Caco-2 (cell line): ENCODE results near the gene OSBPL2. TPM values are rescaled to one million over a fixed set of nuclear protein-coding genes. Genes with fewer than 3 reads are reported as not detected.

Experiments
- BruUV-seq: library from RNA; stranded (reverse); fragments of 400-500 nt; replicated peaks from 2 replicates; lab custom pipeline; 2021; lab: Mats Ljungman, UMichigan
- CTCF ChIA-PET: fragments of 300-600 bp; sonication (Branson Sonifier 250); formaldehyde crosslinking; loops from one replicate; lab custom pipeline; 2022; ENCODE audit warnings: antibody characterized with exemption; lab: Charles Lee
- POLR2A ChIA-PET: fragments of 300-600 bp; sonication (Branson Sonifier 250); formaldehyde crosslinking; loops from one replicate; lab custom pipeline; 2022; ENCODE audit warnings: antibody characterized with exemption; lab: Charles Lee
- DNase-seq, 2 experiments: peaks; one replicate each; pipeline versions ENCODE4 v3.0.0 to v3.0.0-alpha.2; 2020 to 2022
- H3K27me3 ChIP-seq: replicated peaks from 2 replicates; pipeline ENCODE4 v1.6.0; 2011; ENCODE audit warnings: low read length; ENCODE audit not compliant: control insufficient read depth, insufficient read depth
- H3K36me3 ChIP-seq: 2 replicates; pipeline ENCODE4 v1.5.1; 2011; ENCODE audit warnings: low read length; ENCODE audit not compliant: control insufficient read depth, insufficient read depth
- H3K4me1 ChIP-seq: fragments of 250-450 bp; sonication (Bioruptor Pico); 2 replicates; pipeline ENCODE4 v1.5.1; 2020; ENCODE audit warnings: mild to moderate bottlenecking
- H3K4me3 ChIP-seq: 2 replicates; pipeline ENCODE4 v1.5.1; 2011; ENCODE audit warnings: low read depth, mild to moderate bottlenecking, control low read depth, low read length
- H3K9me3 ChIP-seq: fragments of 250-450 bp; sonication (Bioruptor Pico); 2 replicates; pipeline ENCODE4 v1.5.1; 2020; ENCODE audit warnings: mild to moderate bottlenecking, moderate library complexity
- H3K27ac Mint-ChIP-seq: one replicate; pipeline ENCODE4 v1.8.0; 2022; ENCODE audit warnings: mixed read lengths; ENCODE audit not compliant: unreplicated experiment
- H3K27me3 Mint-ChIP-seq: one replicate; pipeline ENCODE4 v1.8.0; 2022; ENCODE audit warnings: mixed read lengths; ENCODE audit not compliant: insufficient read depth, unreplicated experiment
- H3K36me3 Mint-ChIP-seq: one replicate; pipeline ENCODE4 v1.8.0; 2022; ENCODE audit warnings: mild to moderate bottlenecking, mixed read lengths; ENCODE audit not compliant: insufficient read depth, unreplicated experiment
- H3K4me1 Mint-ChIP-seq: one replicate; pipeline ENCODE4 v1.8.0; 2022; ENCODE audit warnings: low read depth, mixed read lengths; ENCODE audit not compliant: unreplicated experiment
- H3K4me3 Mint-ChIP-seq: one replicate; pipeline ENCODE4 v1.8.0; 2022; ENCODE audit warnings: mild to moderate bottlenecking, moderate library complexity, mixed read lengths; ENCODE audit not compliant: unreplicated experiment
- H3K9me3 Mint-ChIP-seq: one replicate; pipeline ENCODE4 v1.8.0; 2022; ENCODE audit warnings: mixed read lengths; ENCODE audit not compliant: unreplicated experiment
- intact Hi-C: fragments of 100-400 bp; cut with micrococcal nuclease; formaldehyde crosslinking; loops from one replicate; pipeline ENCODE4 v1.10.0; 2022; ENCODE audit not compliant: unreplicated experiment
- total RNA-seq: library from RNA; stranded (reverse); gene quantifications from 2 replicates; pipeline ENCODE4 v1.2.3, GENCODE V29; 2022
- TF ChIP-seq, protein P1 (sequence below), 2 experiments: fragments of 200-600 bp in 1 of 2; IDR thresholded peaks; 1 replicate in 1 of 2; 2 replicates in 1 of 2; pipeline versions ENCODE4 v1.5.1 to v1.8.0; 2011 to 2022; ENCODE audit warnings: antibody characterized with exemption in 1 of 2, control low read depth in 1 of 2, inconsistent platforms in 1 of 2, low read depth in 1 of 2, low read length in 1 of 2, mild to moderate bottlenecking in 1 of 2, moderate library complexity in 1 of 2; ENCODE audit not compliant: insufficient read depth in 1 of 2, severe bottlenecking in 1 of 2, unreplicated experiment in 1 of 2

OSBPL2 gene
- total RNA-seq, 1 experiment from 2014 or later = 132 TPM

DNA sequence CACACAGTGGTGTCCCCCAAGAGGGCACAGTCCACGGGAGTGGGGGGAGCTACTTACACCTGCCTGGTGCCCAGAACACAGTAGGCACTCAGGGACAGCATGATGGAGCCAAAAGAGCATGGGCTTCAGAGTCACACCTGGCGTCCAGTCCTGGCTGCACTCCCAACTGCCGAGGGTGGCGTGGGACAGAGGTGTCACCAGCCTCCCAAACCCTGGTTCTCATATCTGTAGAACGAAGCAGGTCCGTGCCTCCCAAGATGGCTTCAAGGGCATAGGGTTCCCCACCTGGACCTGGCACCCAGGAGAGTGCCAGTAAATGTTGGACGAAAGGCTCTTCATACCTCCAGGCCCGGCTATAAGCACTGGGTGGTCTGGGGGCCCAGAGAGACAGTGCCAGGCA lies 27.1 kb upstream of the OSBPL2 start:
- Histone ChIP-seq H3K4me1 (no peaks in the 10 kb centered on the region), H3K4me3 (no peak overlapping the region), H3K36me3 (no peaks in the 10 kb centered on the region), H3K9me3 (no peaks in the 10 kb centered on the region), H3K27me3 (peaks cover 4% of the 10 kb centered on the region; the same call in 1 of the 2 replicates)
- intact Hi-C loops = no loop called here
- no peak overlapping the region for H3K27ac Mint-ChIP-seq
- peaks cover 3% of the 10 kb centered on the region for H3K36me3 Mint-ChIP-seq
- peaks cover 23% of the 10 kb centered on the region for H3K27me3 Mint-ChIP-seq
- POLR2A ChIA-PET = interaction anchor here (0.5 kb wide), 1 partner anchor 44 kb away, joined by 3 read pairs; no protein-coding TSS in a partner anchor
- TF ChIP-seq, protein P1, sequence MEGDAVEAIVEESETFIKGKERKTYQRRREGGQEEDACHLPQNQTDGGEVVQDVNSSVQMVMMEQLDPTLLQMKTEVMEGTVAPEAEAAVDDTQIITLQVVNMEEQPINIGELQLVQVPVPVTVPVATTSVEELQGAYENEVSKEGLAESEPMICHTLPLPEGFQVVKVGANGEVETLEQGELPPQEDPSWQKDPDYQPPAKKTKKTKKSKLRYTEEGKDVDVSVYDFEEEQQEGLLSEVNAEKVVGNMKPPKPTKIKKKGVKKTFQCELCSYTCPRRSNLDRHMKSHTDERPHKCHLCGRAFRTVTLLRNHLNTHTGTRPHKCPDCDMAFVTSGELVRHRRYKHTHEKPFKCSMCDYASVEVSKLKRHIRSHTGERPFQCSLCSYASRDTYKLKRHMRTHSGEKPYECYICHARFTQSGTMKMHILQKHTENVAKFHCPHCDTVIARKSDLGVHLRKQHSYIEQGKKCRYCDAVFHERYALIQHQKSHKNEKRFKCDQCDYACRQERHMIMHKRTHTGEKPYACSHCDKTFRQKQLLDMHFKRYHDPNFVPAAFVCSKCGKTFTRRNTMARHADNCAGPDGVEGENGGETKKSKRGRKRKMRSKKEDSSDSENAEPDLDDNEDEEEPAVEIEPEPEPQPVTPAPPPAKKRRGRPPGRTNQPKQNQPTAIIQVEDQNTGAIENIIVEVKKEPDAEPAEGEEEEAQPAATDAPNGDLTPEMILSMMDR (IDR thresholded peaks at IDR 0.05; ENCODE audit: insufficient read depth in 1 of 2, low read depth in 1 of 2, low read length in 1 of 2, severe bottlenecking in 1 of 2, unreplicated experiment in 1 of 2) = no peak
- H3K4me3 Mint-ChIP-seq = no peak overlapping the region
- CTCF ChIA-PET = no interaction called here
- DNase-seq = no peak
- H3K9me3 Mint-ChIP-seq = no peaks in the 10 kb centered on the region
- no TSS peak for BruUV-seq
- H3K4me1 Mint-ChIP-seq = no peaks in the 10 kb centered on the region

DNA sequence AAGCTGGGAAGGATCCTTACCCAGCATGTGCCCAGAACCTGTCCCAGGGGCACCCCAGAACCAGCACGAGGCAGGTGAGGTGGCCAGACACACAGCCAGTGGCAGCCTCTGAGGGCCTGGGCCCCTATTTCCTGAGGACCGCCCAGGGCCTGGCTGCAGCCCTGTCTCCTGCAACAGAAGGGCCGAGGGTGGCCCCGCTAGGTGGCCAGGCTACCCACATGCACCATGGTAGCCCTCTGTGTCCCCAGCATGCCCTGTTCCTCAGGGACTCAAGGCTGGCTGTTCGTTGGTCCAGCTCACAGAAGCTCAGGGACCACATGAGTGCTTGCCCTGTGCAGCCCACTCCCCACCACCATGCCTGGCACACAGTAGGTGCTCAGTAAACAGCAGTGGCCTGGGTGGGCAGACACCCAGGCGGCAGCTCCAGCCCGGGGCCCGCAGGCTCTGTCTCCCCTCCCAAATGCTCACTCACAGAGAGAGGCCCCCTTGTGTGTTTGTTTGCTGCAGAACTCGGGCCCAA lies 26.5 kb upstream of the OSBPL2 start:
- CTCF ChIA-PET = no interaction called here
- intact Hi-C loops = no loop called here
- POLR2A ChIA-PET = interaction anchor here (0.5 kb wide), 1 partner anchor 44 kb away, joined by 3 read pairs; no protein-coding TSS in a partner anchor
- H3K27me3 ChIP-seq = peaks cover 4% of the 10 kb centered on the region; the same call in 1 of the 2 replicates
- no peak for DNase-seq
- BruUV-seq = no TSS peak
- no peaks in the 10 kb centered on the region for H3K9me3 Mint-ChIP-seq
- H3K9me3 ChIP-seq = no peaks in the 10 kb centered on the region
- H3K4me3 ChIP-seq = no peak overlapping the region
- H3K27ac Mint-ChIP-seq = no peak overlapping the region
- H3K27me3 Mint-ChIP-seq = peaks cover 26% of the 10 kb centered on the region
- no peaks in the 10 kb centered on the region for H3K36me3 ChIP-seq
- TF ChIP-seq, protein P1 (IDR thresholded peaks at IDR 0.05; ENCODE audit: insufficient read depth in 1 of 2, low read depth in 1 of 2, low read length in 1 of 2, severe bottlenecking in 1 of 2, unreplicated experiment in 1 of 2) = no peak
- no peaks in the 10 kb centered on the region for H3K36me3 Mint-ChIP-seq
- no peak overlapping the region for H3K4me3 Mint-ChIP-seq
- H3K4me1 ChIP-seq = no peaks in the 10 kb centered on the region
- H3K4me1 Mint-ChIP-seq = no peaks in the 10 kb centered on the region

DNA sequence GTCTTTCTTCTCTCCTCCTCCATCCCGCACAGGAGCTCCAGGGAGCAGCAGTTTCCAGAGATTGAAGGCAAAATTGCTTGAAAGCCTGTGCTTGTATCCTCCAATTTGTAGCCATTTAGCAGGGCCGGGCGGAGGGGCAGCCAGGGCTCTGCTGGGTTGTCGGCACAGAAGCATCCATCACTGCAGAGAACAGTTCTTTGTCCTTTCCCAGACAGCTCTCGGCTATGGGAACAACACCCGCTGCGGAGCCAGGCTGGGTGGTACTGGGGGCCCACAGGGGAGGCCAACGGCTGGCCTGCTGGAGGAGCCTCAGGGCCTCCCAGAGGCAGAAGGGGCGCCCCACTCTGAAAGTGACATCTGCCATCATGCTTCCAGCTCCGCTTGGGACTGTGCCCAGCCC lies 26.0 kb upstream of the OSBPL2 start:
- ChIA-PET POLR2A (no interaction called here), CTCF (no interaction called here)
- Histone ChIP-seq H3K9me3 (no peaks in the 10 kb centered on the region), H3K4me1 (no peaks in the 10 kb centered on the region), H3K36me3 (no peaks in the 10 kb centered on the region), H3K27me3 (peaks cover 6% of the 10 kb centered on the region; the same call in 1 of the 2 replicates), H3K4me3 (no peak overlapping the region)
- no peaks in the 10 kb centered on the region for H3K4me1 Mint-ChIP-seq
- intact Hi-C loops = no loop called here
- no peaks in the 10 kb centered on the region for H3K36me3 Mint-ChIP-seq
- H3K9me3 Mint-ChIP-seq = no peaks in the 10 kb centered on the region
- BruUV-seq = no TSS peak
- TF ChIP-seq, protein P1 (IDR thresholded peaks at IDR 0.05; ENCODE audit: insufficient read depth in 1 of 2, low read depth in 1 of 2, low read length in 1 of 2, severe bottlenecking in 1 of 2, unreplicated experiment in 1 of 2) = no peak
- H3K4me3 Mint-ChIP-seq = no peak overlapping the region
- H3K27me3 Mint-ChIP-seq = peaks cover 26% of the 10 kb centered on the region
- no peak for DNase-seq
- no peak overlapping the region for H3K27ac Mint-ChIP-seq
